Measurements from ENCODE around the gene TANGO6. TPM values are rescaled to one million over a fixed set of nuclear protein-coding genes. Genes with fewer than 3 reads are reported as not detected.
A peak's percentile ranks its signal among the peaks of the same experiment; 100 is the strongest.

The TANGO6 gene
- total RNA-seq, 2 experiments from 2014 or later = 22.7 to 22.8 TPM

- Histone ChIP-seq H3K9me3 (ENCODE audit: low read length) (peaks cover 21% of the 10 kb centered on the region), H3K79me2 (ENCODE audit: insufficient read depth, low read depth, low read length) (no peaks in the 10 kb centered on the region), H3K4me1 (ENCODE audit: insufficient read depth, low read length, poor library complexity, severe bottlenecking) (no peaks in the 10 kb centered on the region), H3K4me2 (ENCODE audit: low read length) (no peak overlapping the region), H3K36me3 (ENCODE audit: insufficient read depth, low read length) (peaks cover 3% of the 10 kb centered on the region; the same call in 1 of the 2 replicates), H2AFZ (ENCODE audit: low read length) (no peak overlapping the region), H4K20me1 (ENCODE audit: insufficient read depth, low read length) (no peaks in the 10 kb centered on the region), H3K4me3 (ENCODE audit: low read depth, low read length, poor library complexity, severe bottlenecking) (no peak overlapping the region), H3K27ac (ENCODE audit: low read depth, low read length, poor library complexity, severe bottlenecking) (no peak overlapping the region), H3K9me2 (ENCODE audit: insufficient read depth, low read length) (no peaks in the 10 kb centered on the region)
- POLR2A ChIA-PET = interaction anchor here (0.6 kb wide), 2 partner anchors 56 to 58 kb away, joined by 3 to 4 read pairs; no protein-coding TSS in a partner anchor
- no TSS peak for BruUV-seq (replicated peaks)
- TF ChIP-seq CTCF (conservative IDR thresholded peaks at IDR 0.05; ENCODE audit: low read length) (no peak), EZH2phosphoT487 (IDR thresholded peaks at IDR 0.05; ENCODE audit: borderline replicate concordance, low read depth, low read length) (no peak)
- DNase-seq (ENCODE audit: low spot score) = no peak
- CTCF ChIA-PET (ENCODE audit: unreplicated experiment) = no interaction called here
- intact Hi-C loops (cut with micrococcal nuclease; ENCODE audit: unreplicated experiment) = no loop called here
Measured at GRCh38 chr16:68999114-68999513, 155.8 kb downstream of the TANGO6 start.

GRCh38 chr16:69003500-69003899 lies 160.2 kb downstream of the TANGO6 start:
- Histone ChIP-seq H3K4me3 (ENCODE audit: low read depth, low read length, poor library complexity, severe bottlenecking) (no peak overlapping the region), H3K4me1 (ENCODE audit: insufficient read depth, low read length, poor library complexity, severe bottlenecking) (no peaks in the 10 kb centered on the region), H3K36me3 (ENCODE audit: insufficient read depth, low read length) (peaks cover 3% of the 10 kb centered on the region; the same call in 1 of the 2 replicates), H3K27ac (ENCODE audit: low read depth, low read length, poor library complexity, severe bottlenecking) (no peak overlapping the region), H3K4me2 (ENCODE audit: low read length) (no peak overlapping the region), H4K20me1 (ENCODE audit: insufficient read depth, low read length) (no peaks in the 10 kb centered on the region), H3K79me2 (ENCODE audit: insufficient read depth, low read depth, low read length) (no peaks in the 10 kb centered on the region), H3K9me2 (ENCODE audit: insufficient read depth, low read length) (no peaks in the 10 kb centered on the region), H3K9me3 (ENCODE audit: low read length) (peaks cover 25% of the 10 kb centered on the region), H2AFZ (ENCODE audit: low read length) (no peak overlapping the region)
- TF ChIP-seq CTCF (conservative IDR thresholded peaks at IDR 0.05; ENCODE audit: low read length) = no peak
- TF ChIP-seq EZH2phosphoT487 (IDR thresholded peaks at IDR 0.05; ENCODE audit: borderline replicate concordance, low read depth, low read length) = no peak
- CTCF ChIA-PET (ENCODE audit: unreplicated experiment) = no interaction called here
- DNase-seq (ENCODE audit: low spot score) = peak; percentile 39
- no TSS peak for BruUV-seq (replicated peaks)
- POLR2A ChIA-PET = interaction anchor here (0.7 kb wide), 1 partner anchor 255 kb away, joined by 3 read pairs; no protein-coding TSS in a partner anchor
- intact Hi-C loops (cut with micrococcal nuclease; ENCODE audit: unreplicated experiment) = no loop called here

GRCh38 chr16:69005641-69006355 lies 162.5 kb downstream of the TANGO6 start:
- Histone ChIP-seq H3K9me3 (ENCODE audit: low read length) (peaks cover 25% of the 10 kb centered on the region), H3K79me2 (ENCODE audit: insufficient read depth, low read depth, low read length) (no peaks in the 10 kb centered on the region), H4K20me1 (ENCODE audit: insufficient read depth, low read length) (no peaks in the 10 kb centered on the region), H2AFZ (ENCODE audit: low read length) (no peak overlapping the region), H3K4me2 (ENCODE audit: low read length) (no peak overlapping the region), H3K9me2 (ENCODE audit: insufficient read depth, low read length) (no peaks in the 10 kb centered on the region), H3K4me1 (ENCODE audit: insufficient read depth, low read length, poor library complexity, severe bottlenecking) (no peaks in the 10 kb centered on the region), H3K27ac (ENCODE audit: low read depth, low read length, poor library complexity, severe bottlenecking) (no peak overlapping the region), H3K4me3 (ENCODE audit: low read depth, low read length, poor library complexity, severe bottlenecking) (no peak overlapping the region), H3K36me3 (ENCODE audit: insufficient read depth, low read length) (peaks cover 3% of the 10 kb centered on the region; the same call in 1 of the 2 replicates)
- no TSS peak for BruUV-seq (replicated peaks)
- no peak for DNase-seq (ENCODE audit: low spot score)
- ChIA-PET POLR2A (interaction anchor here (0.6 to 0.7 kb wide), 2 partner anchors 40 to 423 kb away, joined by 5 to 7 read pairs; no protein-coding TSS in a partner anchor), CTCF (ENCODE audit: unreplicated experiment) (no interaction called here)
- intact Hi-C loops (cut with micrococcal nuclease; ENCODE audit: unreplicated experiment) = no loop called here
- TF ChIP-seq CTCF (conservative IDR thresholded peaks at IDR 0.05; ENCODE audit: low read length) (no peak), EZH2phosphoT487 (IDR thresholded peaks at IDR 0.05; ENCODE audit: borderline replicate concordance, low read depth, low read length) (no peak)
